GM19395 (cell line): ENCODE results near the gene HSPBP1.

Experiments used
- ATAC-seq: cut with Tn5 transposase; IDR thresholded peaks from one replicate; pipeline ENCODE4 v1.9.1; 2021; ENCODE audit warnings: mild to moderate bottlenecking, moderate library complexity; ENCODE audit not compliant: unreplicated experiment

Gene HSPBP1

GRCh38 chr19:55305491-55305890 lies 25.6 kb upstream of the HSPBP1 start:
- ATAC-seq, result no peak

GRCh38 chr19:55304980-55305379 lies 25.1 kb upstream of the HSPBP1 start:
- ATAC-seq, result no peak

DNA sequence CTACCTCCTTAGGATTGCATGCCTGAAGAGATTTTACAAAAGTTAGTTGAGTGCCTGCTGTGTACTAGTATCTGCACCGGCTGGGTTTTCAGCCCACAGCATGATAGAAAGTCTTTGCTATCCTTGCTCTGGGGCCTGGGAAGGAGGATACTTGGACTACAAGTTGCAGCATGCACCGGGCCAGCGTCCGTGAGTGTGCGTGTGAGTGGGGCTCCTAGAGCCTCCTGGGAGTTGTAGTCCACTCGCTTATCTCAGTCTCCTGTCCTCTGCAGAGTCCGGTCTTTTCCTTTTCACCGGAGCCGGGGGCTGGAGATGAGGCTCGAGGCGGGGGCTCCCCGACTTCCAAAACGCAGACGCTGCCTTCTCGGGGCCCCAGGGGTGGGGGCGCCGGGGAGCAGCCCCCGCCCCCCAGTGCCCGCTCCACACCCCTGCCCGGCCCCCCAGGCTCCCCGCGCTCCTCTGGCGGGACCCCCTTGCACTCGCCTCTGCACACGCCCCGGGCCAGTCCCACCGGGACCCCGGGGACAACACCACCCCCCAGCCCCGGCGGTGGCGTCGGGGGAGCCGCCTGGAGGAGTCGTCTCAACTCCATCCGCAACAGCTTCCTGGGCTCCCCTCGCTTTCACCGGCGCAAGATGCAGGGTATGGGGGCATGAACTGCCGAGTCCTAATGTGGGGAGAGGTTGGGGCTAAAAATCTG lies 24.5 kb upstream of the HSPBP1 start:
- no peak for ATAC-seq

- ATAC-seq, result no peak
Observed at GRCh38 chr19:55303477-55303876, 23.6 kb upstream of the HSPBP1 start.

DNA sequence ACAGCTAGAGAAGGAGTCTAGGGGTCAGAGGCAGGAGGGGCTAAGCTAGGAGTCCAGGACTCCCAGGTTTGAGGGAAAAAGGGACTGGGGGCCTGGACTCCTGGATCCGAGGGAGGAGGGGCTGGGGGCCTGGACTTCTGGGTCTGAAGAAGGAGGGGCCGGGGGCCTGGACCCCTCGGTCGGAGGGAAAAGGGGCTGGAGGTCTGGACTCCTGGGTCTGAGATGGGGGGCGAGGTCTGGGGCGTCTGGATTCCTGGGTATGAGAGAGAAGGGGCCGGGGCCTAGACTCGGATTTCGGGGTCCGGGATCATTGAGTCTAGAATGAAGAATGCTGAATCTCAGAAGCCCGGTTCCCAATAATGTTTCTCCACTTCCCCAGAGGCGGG lies 22.4 kb upstream of the HSPBP1 start:
- no peak for ATAC-seq

DNA sequence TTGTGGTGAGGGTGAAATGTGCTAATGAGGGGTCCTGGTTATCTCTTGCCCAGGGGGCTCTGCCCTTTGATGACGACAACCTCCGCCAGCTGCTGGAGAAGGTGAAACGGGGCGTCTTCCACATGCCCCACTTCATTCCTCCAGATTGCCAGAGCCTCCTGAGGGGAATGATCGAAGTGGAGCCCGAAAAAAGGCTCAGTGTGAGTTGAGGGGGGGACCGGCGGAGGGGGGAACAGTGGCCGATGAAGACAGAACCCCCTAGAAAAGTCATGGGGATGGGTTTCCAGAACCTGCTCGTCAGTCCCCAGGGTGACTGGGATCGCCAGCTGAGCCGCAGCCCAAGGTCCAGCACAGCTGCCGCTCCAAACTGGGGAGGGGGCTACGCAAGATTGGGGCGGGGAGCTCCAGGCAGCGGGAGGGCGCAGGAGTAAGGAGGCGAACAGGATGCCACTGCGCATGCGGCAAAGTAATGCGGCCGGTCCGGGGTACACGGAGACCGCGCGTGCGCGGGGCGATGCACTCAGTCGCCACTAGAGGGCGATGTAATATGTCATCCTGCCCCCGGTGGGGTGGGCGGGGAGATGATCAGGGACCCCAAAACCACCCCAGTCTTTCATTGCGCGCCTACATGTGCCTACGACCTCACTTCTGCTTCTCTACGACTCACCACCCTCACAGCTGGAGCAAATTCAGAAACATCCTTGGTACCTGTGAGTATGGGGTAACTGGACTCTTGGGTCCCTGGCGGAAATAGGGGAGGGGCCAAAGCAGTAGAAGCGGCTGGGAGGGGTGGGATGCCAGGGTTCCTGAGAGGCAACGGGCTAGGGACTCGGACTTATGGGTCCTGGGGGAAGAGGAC lies 21.8 kb upstream of the HSPBP1 start:
- ATAC-seq, result peak; percentile 69

DNA sequence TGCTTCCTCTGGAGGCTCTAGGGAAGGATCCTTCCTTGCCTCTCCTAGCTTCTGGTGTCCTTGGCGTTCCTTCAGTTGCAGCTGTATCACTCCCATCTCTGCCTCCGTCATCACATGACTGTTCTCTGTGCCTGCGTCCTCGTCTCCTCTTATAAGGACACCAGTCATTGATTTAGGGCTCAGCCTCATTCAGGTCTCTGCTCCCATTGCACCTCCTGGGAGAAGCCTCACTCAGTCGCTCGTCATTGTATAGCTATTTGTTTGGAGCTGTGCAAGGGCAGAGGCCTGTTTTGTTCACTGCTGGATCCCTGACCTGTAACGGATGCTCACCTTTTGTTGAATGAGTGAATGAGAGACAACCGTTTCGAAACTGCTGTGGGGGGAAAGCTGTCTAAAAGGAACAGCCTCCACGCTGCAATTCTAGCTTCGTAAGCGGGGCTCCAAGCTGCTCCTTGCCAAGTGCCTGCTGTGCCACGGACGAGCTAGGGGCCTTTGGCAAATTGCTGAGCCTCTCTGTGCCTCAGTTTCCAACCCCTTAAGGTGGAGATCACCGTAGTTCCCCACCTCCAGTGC lies 21.1 kb upstream of the HSPBP1 start:
- ATAC-seq, result no peak

GRCh38 chr19:55299991-55300390 lies 20.1 kb upstream of the HSPBP1 start:
- no peak for ATAC-seq

DNA sequence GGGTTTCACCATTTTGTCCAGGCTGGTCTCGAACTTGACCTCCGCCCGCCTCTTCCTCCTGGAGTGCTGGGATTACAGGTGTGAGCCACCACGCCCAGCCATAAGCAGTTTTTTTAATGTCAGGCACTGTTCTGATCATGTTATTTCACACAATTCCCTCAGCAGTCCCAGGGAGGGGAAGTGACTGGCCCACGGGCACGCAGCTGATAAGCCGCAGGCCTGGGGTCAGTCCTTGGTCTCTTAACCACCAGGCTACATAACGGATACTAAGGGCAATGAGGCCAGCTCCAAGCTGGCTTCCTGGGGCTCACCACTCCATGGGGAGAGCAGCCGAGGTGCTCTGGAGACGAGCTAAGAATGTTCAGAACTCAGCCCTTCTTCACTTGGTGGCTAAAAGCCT lies 17.4 kb upstream of the HSPBP1 start:
- ATAC-seq, result no peak

GRCh38 chr19:55289117-55289796 lies 9.3 kb upstream of the HSPBP1 start:
- ATAC-seq, result no peak

GRCh38 chr19:55287361-55288079 lies 7.6 kb upstream of the HSPBP1 start:
- ATAC-seq, result no peak

DNA sequence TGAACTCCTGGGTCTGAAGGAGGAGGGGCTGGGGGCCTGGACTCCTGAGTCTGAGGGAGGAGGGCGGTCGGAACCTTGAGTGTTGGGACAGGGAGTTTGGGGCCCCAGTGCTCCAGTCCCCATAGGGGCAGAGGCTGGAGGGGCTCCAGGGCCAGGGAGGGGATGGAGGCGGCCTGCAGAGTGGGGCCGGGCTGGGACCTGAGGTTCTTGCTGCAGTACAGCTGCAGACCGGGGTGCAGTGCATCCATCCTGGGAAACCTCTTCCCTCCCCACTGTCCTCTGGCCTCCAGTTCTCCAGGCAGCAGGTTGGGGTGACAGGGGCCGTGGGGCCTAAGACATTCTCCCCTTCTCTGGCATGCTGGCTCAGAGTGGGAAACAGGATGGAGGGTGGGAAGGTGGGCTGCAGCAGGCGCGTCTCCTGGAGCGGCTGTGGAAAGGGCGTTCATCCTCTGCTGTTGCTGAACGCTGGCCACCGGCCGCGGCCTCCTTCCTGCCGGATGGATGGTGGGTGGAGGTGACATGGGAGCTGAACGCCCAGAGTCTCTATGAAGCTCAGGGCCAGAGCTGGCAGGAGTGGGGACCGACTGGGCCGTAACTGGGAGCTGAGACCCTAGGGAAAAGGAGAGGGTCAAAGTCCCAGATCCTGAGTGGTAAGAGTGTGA lies 5.5 kb upstream of the HSPBP1 start:
- ATAC-seq, result no peak

- ATAC-seq, result no peak
Observed at GRCh38 chr19:55284405-55285058, 4.6 kb upstream of the HSPBP1 start.

GRCh38 chr19:55283548-55284377 lies 3.9 kb upstream of the HSPBP1 start, which contains the start of gene BRSK1:
BRSK1 (plus strand) TSS chr19:55283997; CDS start chr19:55284443, 446 bp downstream.
- ATAC-seq, result no peak

DNA sequence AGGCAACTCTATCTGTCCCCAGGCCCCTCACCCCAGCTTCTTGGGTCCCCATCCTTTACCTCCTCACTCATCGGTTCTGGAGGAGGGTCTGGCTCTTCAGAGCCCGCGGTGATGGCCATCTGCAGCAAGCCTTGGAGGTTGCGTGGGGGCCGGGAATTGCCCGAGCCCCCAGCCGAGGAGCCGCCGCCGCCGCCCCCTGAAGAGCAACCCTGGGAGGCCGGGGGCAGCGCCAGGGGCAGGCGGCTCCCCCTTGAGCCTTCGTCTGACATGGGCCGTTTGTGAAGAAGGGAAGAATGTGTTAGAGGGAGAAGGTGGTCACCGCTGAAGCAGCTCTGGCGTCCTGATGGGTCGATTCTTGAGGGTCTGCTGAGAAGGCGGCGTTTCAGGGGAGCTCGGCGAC lies 570 bp downstream of the HSPBP1 start:
- ATAC-seq, result no peak

DNA sequence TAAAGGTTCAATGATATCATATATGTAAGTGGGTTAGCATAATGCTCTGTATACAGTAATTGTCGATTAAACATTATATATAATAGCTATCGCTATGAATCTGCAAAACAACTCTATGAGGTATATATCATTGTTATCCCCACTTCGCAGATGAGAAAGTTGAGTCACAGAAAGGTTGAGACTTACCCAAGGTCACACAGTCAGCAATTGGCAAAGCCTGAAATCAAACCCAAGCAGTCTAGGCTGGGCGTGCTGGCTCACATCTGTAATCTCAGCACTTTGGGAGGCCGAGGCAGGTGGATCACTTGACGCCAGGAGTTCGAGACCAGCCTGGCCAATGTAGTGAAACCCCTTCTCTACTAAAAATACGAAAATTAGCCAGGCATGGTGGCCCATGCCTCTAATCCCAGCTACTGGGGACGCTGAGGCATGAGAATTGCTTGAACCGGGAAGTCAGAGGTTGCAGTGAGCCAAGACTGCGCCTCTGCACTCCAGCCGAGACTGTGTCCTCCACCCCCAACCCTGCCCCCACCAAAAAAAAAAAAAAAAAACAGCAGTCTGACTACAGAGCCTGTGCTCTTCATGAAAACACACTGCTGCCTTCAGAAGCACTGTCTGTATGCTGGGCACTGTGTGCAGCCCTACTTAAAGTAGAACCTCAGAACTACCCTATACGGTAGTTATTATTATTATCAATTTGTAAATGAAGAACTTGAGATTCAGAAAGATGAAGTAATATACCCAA lies 1.3 kb downstream of the HSPBP1 start:
- no peak for ATAC-seq

- ATAC-seq, result no peak
Observed at GRCh38 chr19:55277494-55277893, 2.4 kb downstream of the HSPBP1 start.
